ENCODE data around the gene NIFK. TPM values are rescaled to one million over a fixed set of nuclear protein-coding genes. Genes with fewer than 3 reads are reported as not detected.
A peak's percentile ranks its signal among the peaks of the same experiment; 100 is the strongest.

Gene NIFK
- total RNA-seq = 46.6 to 54.2 TPM (median 50.7 TPM) in 3 replicates

DNA sequence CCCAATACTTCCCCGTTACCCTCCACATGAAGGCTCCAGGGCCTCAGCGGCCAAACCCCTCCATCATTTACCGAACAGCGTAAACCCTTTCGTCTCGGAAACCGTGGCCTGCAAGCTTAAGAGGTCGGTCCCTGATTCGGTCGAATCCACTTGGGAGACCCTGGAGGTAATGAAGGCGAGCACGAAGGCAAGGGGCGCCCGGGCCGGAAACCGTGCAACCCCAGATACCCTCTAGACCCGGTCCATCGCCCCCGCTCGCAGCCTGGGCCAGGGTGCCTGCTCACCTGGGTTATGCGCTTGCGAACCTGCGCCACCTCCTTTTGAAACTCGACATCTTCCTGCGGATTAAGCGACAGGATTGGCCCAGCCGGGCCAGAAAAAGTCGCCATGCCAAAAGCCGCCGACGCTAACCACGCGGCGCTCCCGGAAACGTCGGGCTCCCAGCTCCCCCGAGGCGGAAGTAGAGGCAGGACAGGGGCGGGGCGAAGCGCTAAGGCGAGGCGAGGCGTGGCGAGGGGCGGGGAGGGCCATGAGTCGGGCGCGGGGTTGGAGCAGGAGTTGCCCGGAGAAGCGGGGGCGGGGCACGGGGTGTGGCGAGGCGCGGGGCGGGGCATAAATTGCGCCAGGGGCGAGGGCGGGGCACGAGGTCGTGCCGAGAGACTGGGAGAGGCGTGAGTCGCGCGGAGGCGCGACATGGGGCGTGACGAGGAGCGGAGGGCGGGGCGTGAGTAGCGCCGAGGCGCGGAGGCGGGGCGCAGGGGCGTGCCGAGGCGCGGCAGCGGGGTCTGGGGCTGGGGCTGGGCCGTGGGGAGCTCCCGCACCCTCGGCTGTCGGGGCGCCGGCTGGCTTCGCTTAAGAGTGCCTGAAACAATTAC, at the start of gene NIFK:
Gene NIFK (minus strand): TSS at position 414 of the 875 bp plus-strand sequence. CDS start 25 bp downstream, at position 389.
- Mint-ChIP-seq H3K27me3 (ENCODE audit: low read depth) (peaks cover 2% of the 10 kb centered on the region), H3K36me3 (peaks cover 7% of the 10 kb centered on the region), H3K4me3 (peak within 1 kb of the TSS; percentile 96), H3K9me3 (no peaks in the 10 kb centered on the region), H3K27ac (peak within 1 kb of the TSS; percentile 90), H3K4me1 (peaks cover 12% of the 10 kb centered on the region)
- peak; percentile 99 for DNase-seq (ENCODE audit: low spot score in 2 of 2, unreplicated experiment in 2 of 2)
- TF ChIP-seq CTCF (IDR thresholded peaks at IDR 0.05; ENCODE audit: unreplicated experiment) = no peak

DNA sequence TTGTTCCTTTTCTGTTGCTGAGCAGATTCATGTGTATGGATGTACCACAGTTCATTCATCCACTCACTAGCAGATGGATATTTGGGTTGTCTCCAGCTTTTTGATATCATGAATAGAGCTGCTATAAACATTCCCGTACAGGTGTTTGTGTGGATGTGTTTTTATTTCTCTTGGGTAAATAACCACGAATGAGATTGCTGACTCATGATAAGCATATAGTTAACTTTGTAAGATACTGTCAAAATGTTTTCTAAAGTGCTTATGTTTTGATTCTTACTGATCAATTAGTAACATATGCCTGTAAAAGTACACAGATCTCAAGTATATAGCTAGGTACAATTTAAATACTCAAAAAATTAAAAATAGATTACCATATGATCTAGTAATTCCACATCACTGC, 46.5 kb upstream of the NIFK start:
- peaks cover 8% of the 10 kb centered on the region for H3K4me1 Mint-ChIP-seq
- no peak for TF ChIP-seq CTCF (IDR thresholded peaks at IDR 0.05; ENCODE audit: unreplicated experiment)
- H3K36me3 Mint-ChIP-seq = no peaks in the 10 kb centered on the region
- peaks cover 26% of the 10 kb centered on the region for H3K27me3 Mint-ChIP-seq (ENCODE audit: low read depth)
- no peak for DNase-seq (ENCODE audit: low spot score in 2 of 2, unreplicated experiment in 2 of 2)
- H3K27ac Mint-ChIP-seq = no peak overlapping the region
- H3K4me3 Mint-ChIP-seq = no peak overlapping the region
- no peaks in the 10 kb centered on the region for H3K9me3 Mint-ChIP-seq

GRCh38 chr2:121778741-121779487, 42.2 kb upstream of the NIFK start:
- no peak for TF ChIP-seq CTCF (IDR thresholded peaks at IDR 0.05; ENCODE audit: unreplicated experiment)
- no peak for DNase-seq (ENCODE audit: low spot score in 2 of 2, unreplicated experiment in 2 of 2)
- Mint-ChIP-seq H3K9me3 (no peaks in the 10 kb centered on the region), H3K27me3 (ENCODE audit: low read depth) (peaks cover 10% of the 10 kb centered on the region), H3K4me3 (no peak overlapping the region), H3K27ac (peak overlapping the region; percentile 31), H3K4me1 (peaks cover 20% of the 10 kb centered on the region), H3K36me3 (no peaks in the 10 kb centered on the region)

- Mint-ChIP-seq H3K4me3 (no peak overlapping the region), H3K27me3 (ENCODE audit: low read depth) (peaks cover 1% of the 10 kb centered on the region), H3K9me3 (no peaks in the 10 kb centered on the region), H3K36me3 (no peaks in the 10 kb centered on the region), H3K27ac (peak overlapping the region; percentile 64), H3K4me1 (peaks cover 20% of the 10 kb centered on the region)
- TF ChIP-seq CTCF (IDR thresholded peaks at IDR 0.05; ENCODE audit: unreplicated experiment) = no peak
- DNase-seq (ENCODE audit: low spot score in 2 of 2, unreplicated experiment in 2 of 2) = no peak
These were observed 41.0 kb upstream of the NIFK start for GRCh38 chr2:121777699-121778058.

- peak overlapping the region; percentile 64 for H3K27ac Mint-ChIP-seq
- DNase-seq (ENCODE audit: low spot score in 2 of 2, unreplicated experiment in 2 of 2) = no peak
- H3K36me3 Mint-ChIP-seq = no peaks in the 10 kb centered on the region
- H3K27me3 Mint-ChIP-seq (ENCODE audit: low read depth) = no peaks in the 10 kb centered on the region
- TF ChIP-seq CTCF (IDR thresholded peaks at IDR 0.05; ENCODE audit: unreplicated experiment) = no peak
- peaks cover 24% of the 10 kb centered on the region for H3K4me1 Mint-ChIP-seq
- H3K9me3 Mint-ChIP-seq = no peaks in the 10 kb centered on the region
- no peak overlapping the region for H3K4me3 Mint-ChIP-seq
These were observed 40.4 kb upstream of the NIFK start for GRCh38 chr2:121776885-121777698.

Data from mesothelial cell of epicardium (in vitro differentiated cells).